NCI-H2171 (cell line): ENCODE data around the gene BTBD9.

Experiments
- DNase-seq: peaks from one replicate; lab custom pipeline; 2025; lab: John Stamatoyannopoulos, UW

The BTBD9 gene

GRCh38 chr6:38481211-38481836, 158.4 kb downstream of the BTBD9 start:
- no peak for DNase-seq

- DNase-seq, result no peak
These were observed 159.7 kb downstream of the BTBD9 start for GRCh38 chr6:38480036-38480435.

GRCh38 chr6:38479331-38479730, 160.4 kb downstream of the BTBD9 start:
- no peak for DNase-seq

- DNase-seq, result no peak
These were observed 162.0 kb downstream of the BTBD9 start for GRCh38 chr6:38477680-38478260.

- peak; percentile 10 for DNase-seq
These were observed 162.8 kb downstream of the BTBD9 start for GRCh38 chr6:38476888-38477287.

GRCh38 chr6:38476141-38476540, 163.6 kb downstream of the BTBD9 start:
- no peak for DNase-seq

GRCh38 chr6:38470548-38470947, 169.2 kb downstream of the BTBD9 start:
- no peak for DNase-seq

GRCh38 chr6:38467566-38467965, 172.2 kb downstream of the BTBD9 start:
- no peak for DNase-seq

- no peak for DNase-seq
These were observed 179.5 kb downstream of the BTBD9 start for GRCh38 chr6:38460186-38460585.

GRCh38 chr6:38459291-38459690, 180.4 kb downstream of the BTBD9 start:
- no peak for DNase-seq

GRCh38 chr6:38453861-38454260, 185.9 kb downstream of the BTBD9 start:
- DNase-seq, result no peak

- no peak for DNase-seq
These were observed 186.7 kb downstream of the BTBD9 start for GRCh38 chr6:38452816-38453660.

GRCh38 chr6:38450717-38451116, 189.0 kb downstream of the BTBD9 start:
- DNase-seq, result no peak

- no peak for DNase-seq
These were observed 193.8 kb downstream of the BTBD9 start for GRCh38 chr6:38445925-38446324.

- no peak for DNase-seq
These were observed 194.4 kb downstream of the BTBD9 start for GRCh38 chr6:38445336-38445735.

GRCh38 chr6:38443352-38444144, 196.2 kb downstream of the BTBD9 start:
- no peak for DNase-seq

- DNase-seq, result no peak
These were observed 201.6 kb downstream of the BTBD9 start for GRCh38 chr6:38438097-38438496.

- no peak for DNase-seq
These were observed 202.8 kb downstream of the BTBD9 start for GRCh38 chr6:38436726-38437465.

- no peak for DNase-seq
These were observed 204.4 kb downstream of the BTBD9 start for GRCh38 chr6:38435330-38435729.

GRCh38 chr6:38434051-38434450, 205.7 kb downstream of the BTBD9 start:
- DNase-seq, result no peak

GRCh38 chr6:38432479-38432878, 207.2 kb downstream of the BTBD9 start:
- DNase-seq, result no peak

GRCh38 chr6:38432079-38432478, 207.7 kb downstream of the BTBD9 start:
- DNase-seq, result no peak
